Ovary (tissue), 9 donors: ENCODE data around the gene INF2. TPM values are rescaled to one million over a fixed set of nuclear protein-coding genes. Genes with fewer than 3 reads are reported as not detected.

Source experiments
- DNase-seq, 5 donors: peaks; one replicate each; pipeline ENCODE4 v3.0.0-alpha.2; 2019 to 2020
- H3K27ac ChIP-seq, 2 donors: fragments of 200-600 bp; one replicate each; pipeline versions ENCODE4 v1.5.1 to v1.8.0; 2019 to 2022
- H3K27me3 ChIP-seq: fragments of 200-600 bp; one replicate; pipeline ENCODE4 v1.8.0; 2022
- H3K36me3 ChIP-seq: fragments of 200-600 bp; sonication (generic); one replicate; pipeline ENCODE4 v1.5.1; 2019
- H3K4me1 ChIP-seq: one replicate; pipeline ENCODE4 v1.8.1; 2013; ENCODE audit warnings: mild to moderate bottlenecking, moderate library complexity; ENCODE audit not compliant: insufficient read depth
- H3K4me3 ChIP-seq: fragments of 200-600 bp; sonication (generic); one replicate; pipeline ENCODE4 v1.5.1; 2017
- H3K9me3 ChIP-seq, 2 donors: fragments of 200-600 bp in 1 of 2; sonication (generic) in 1 of 2; one replicate each; pipeline versions ENCODE4 v1.5.1 to v1.8.1; 2013 to 2019; ENCODE audit warnings: mild to moderate bottlenecking in 1 of 2, moderate library complexity in 1 of 2
- CTCF ChIP-seq, 3 donors: fragments of 450-650 bp in 2 of 3; fragments of 200-600 bp in 1 of 3; IDR thresholded peaks; one replicate each; pipeline versions ENCODE4 v1.5.1 to v1.8.0; 2016 to 2022; ENCODE audit warnings: antibody characterized with exemption in 3 of 3, mild to moderate bottlenecking in 1 of 3
- EP300 ChIP-seq: sonication (generic); formaldehyde crosslinking; IDR thresholded peaks from one replicate; pipeline ENCODE4 v1.6.1; 2017; ENCODE audit warnings: antibody characterized with exemption
- POLR2A ChIP-seq: fragments of 450-650 bp; IDR thresholded peaks from one replicate; pipeline ENCODE4 v1.6.1; 2017; ENCODE audit warnings: antibody characterized with exemption, mild to moderate bottlenecking, moderate library complexity
- WGBS, 3 donors: extraction: QIAGEN DNeasy Blood & Tissue Kit in 1 of 3; methylation state at CpG; one replicate each; pipeline versions ENCODE4 v1.1.5 to v1.1.7; 2013 to 2017; 5-methylcytosine and 5-hydroxymethylcytosine counted together
- intact Hi-C, 4 donors: fragments of 100-400 bp; cut with DNase I; formaldehyde crosslinking; loops; one replicate each; pipeline versions ENCODE4 v1.11.0 to v1.15.1; 2022 to 2023
- polyA plus RNA-seq, 2 donors: library from polyadenylated mRNA; stranded (reverse); fragments of 200-250 nt in 1 of 2; fragments of 350-450 nt in 1 of 2; fragmentation: Illumina TruSeq in 1 of 2; extraction: RNeasy Lipid Tissue Mini Kit (QIAGEN cat#74804) in 1 of 2; gene quantifications; one replicate each; pipeline ENCODE4 v1.2.3, GENCODE V29; 2013 to 2014
- total RNA-seq, 7 donors: library from RNA; depleted of rRNA in 2 of 7; stranded (reverse); fragments of >200 nt in 2 of 7; fragmentation: NEBNext Ultra II Directional in 3 of 7; extraction: Animal tissue kit (Norgen Biotek cat#: 25700) in 3 of 7; gene quantifications; one replicate each; pipeline versions ENCODE4 v1.1.0 to v1.2.4, GENCODE V29; 2016 to 2023
- donor health status: DM: no; HTN: no; CAD: no; lungs with moderate emphysema.
- donor health status: DM: no; HTN: no; CAD: no.
- donor health status: Bipolar disorder and iron deficiency.
- donor health status: DM: yes; HTN: yes; CAD: no.
- donor health status: DM: no; HTN: no; CAD: no.
- donor health status: DM: yes; HTN: yes; CAD: no.

INF2 gene
- total and polyA plus RNA-seq, 9 donors, result 6.3 to 40.7 (median 18.4) TPM

GRCh38 chr14:104641753-104642539 is 47.5 kb upstream of the INF2 start:
- no peak for DNase-seq
- Histone ChIP-seq H3K27me3 (no peaks in the 10 kb centered on the region), H3K36me3 (no peaks in the 10 kb centered on the region), H3K9me3 (no peaks in the 10 kb centered on the region), H3K4me3 (no peak overlapping the region), H3K27ac (no peak overlapping the region), H3K4me1 (no peaks in the 10 kb centered on the region)
- WGBS, 3 donors, result 55 to 61% (median 60%) methylated on average over 23 of the region's 23 CpGs
- TF ChIP-seq POLR2A (no peak), EP300 (no peak), CTCF (IDR thresholded peaks at IDR 0.05) (no peak)
- intact Hi-C loops, result loop anchor here in 1 of 4 donors (5.0 to 10.0 kb wide), 2 partner anchors 505 to 567 kb away; partner anchors contain the start of gene KIF26A

GRCh38 chr14:104642540-104642868 is 46.9 kb upstream of the INF2 start:
- DNase-seq, result no peak
- intact Hi-C loops, result loop anchor here in 1 of 4 donors (5.0 to 10.0 kb wide), 2 partner anchors 505 to 568 kb away; partner anchors contain the start of gene KIF26A
- Histone ChIP-seq H3K4me3 (no peak overlapping the region), H3K4me1 (no peaks in the 10 kb centered on the region), H3K27me3 (no peaks in the 10 kb centered on the region), H3K9me3 (no peaks in the 10 kb centered on the region), H3K36me3 (no peaks in the 10 kb centered on the region), H3K27ac (no peak overlapping the region)
- WGBS, 3 donors, result 92 to 96% (median 92%) methylated on average over 9 of the region's 9 CpGs
- TF ChIP-seq POLR2A, result no peak
- no peak for TF ChIP-seq CTCF (IDR thresholded peaks at IDR 0.05)
- no peak for TF ChIP-seq EP300

- Histone ChIP-seq H3K4me1 (no peaks in the 10 kb centered on the region), H3K4me3 (no peak overlapping the region), H3K36me3 (no peaks in the 10 kb centered on the region), H3K27me3 (no peaks in the 10 kb centered on the region), H3K27ac (no peak overlapping the region), H3K9me3 (no peaks in the 10 kb centered on the region)
- intact Hi-C loops, result loop anchor here in 1 of 4 donors (5.0 to 10.0 kb wide), 2 partner anchors 506 to 569 kb away; partner anchors contain the start of gene KIF26A
- DNase-seq, result no peak
- TF ChIP-seq POLR2A (no peak), CTCF (IDR thresholded peaks at IDR 0.05) (no peak), EP300 (no peak)
- 57 to 65% (median 62%) methylated on average over 8 of the region's 8 CpGs for WGBS, 3 donors
These were observed 46.1 kb upstream of the INF2 start for GRCh38 chr14:104643306-104643705.

GRCh38 chr14:104644091-104644635 is 45.3 kb upstream of the INF2 start:
- H3K27me3 ChIP-seq, result no peaks in the 10 kb centered on the region
- H3K9me3 ChIP-seq, result no peaks in the 10 kb centered on the region
- no peak overlapping the region for H3K27ac ChIP-seq
- intact Hi-C loops, result loop anchor here in 1 of 4 donors (5.0 to 10.0 kb wide), 2 partner anchors 507 to 569 kb away; partner anchors contain the start of gene KIF26A
- TF ChIP-seq EP300, result no peak
- no peak for TF ChIP-seq CTCF (IDR thresholded peaks at IDR 0.05)
- no peak for TF ChIP-seq POLR2A
- no peak overlapping the region for H3K4me3 ChIP-seq
- H3K4me1 ChIP-seq, result no peaks in the 10 kb centered on the region
- no peaks in the 10 kb centered on the region for H3K36me3 ChIP-seq
- 75 to 82% (median 78%) methylated on average over 12 of the region's 12 CpGs for WGBS, 3 donors
- no peak for DNase-seq
